OCI-LY7 (cell line): ENCODE measurements around the gene UQCRC1. TPM values are rescaled to one million over a fixed set of nuclear protein-coding genes. Genes with fewer than 3 reads are reported as not detected.

ENCODE experiments used
- BruUV-seq: library from RNA; stranded (reverse); fragments of 400-500 nt; replicated peaks from 2 replicates; lab custom pipeline; 2021; lab: Mats Ljungman, UMichigan
- CTCF ChIA-PET: fragments of 300-600 bp; sonication (Branson Sonifier 250); formaldehyde crosslinking; loops from one replicate; lab custom pipeline; 2022; ENCODE audit warnings: antibody characterized with exemption; ENCODE audit not compliant: unreplicated experiment; lab: Charles Lee
- POLR2A ChIA-PET: fragments of 300-600 bp; sonication (Branson Sonifier 250); formaldehyde crosslinking; loops from one replicate; lab custom pipeline; 2022; ENCODE audit warnings: antibody characterized with exemption; lab: Charles Lee
- DNase-seq: peaks from one replicate; pipeline ENCODE4 v3.0.0-alpha.2; 2015; ENCODE audit warnings: low spot score
- H2AFZ ChIP-seq: fragments of 200-600 bp; sonication (generic), shearing (Covaris generic); 2 replicates; pipeline ENCODE4 v1.6.1; 2014; ENCODE audit warnings: mild to moderate bottlenecking, antibody characterized with exemption, low read length, moderate library complexity
- H3K27ac ChIP-seq: fragments of 200-600 bp; sonication (generic); 2 replicates; pipeline ENCODE4 v1.5.1; 2014; ENCODE audit warnings: mixed run types, low read depth, mild to moderate bottlenecking, moderate library complexity, low read length, inconsistent platforms; ENCODE audit not compliant: poor library complexity, severe bottlenecking
- H3K36me3 ChIP-seq: fragments of 200-600 bp; sonication (generic); 2 replicates; pipeline ENCODE4 v1.6.1; 2014; ENCODE audit warnings: mild to moderate bottlenecking, antibody characterized with exemption, low read length, moderate library complexity, mixed read lengths; ENCODE audit not compliant: insufficient read depth
- H3K4me1 ChIP-seq: fragments of 200-600 bp; sonication (generic); 2 replicates; pipeline ENCODE4 v1.5.1; 2014; ENCODE audit warnings: mild to moderate bottlenecking, low read length; ENCODE audit not compliant: insufficient read depth, poor library complexity, severe bottlenecking
- H3K4me2 ChIP-seq: fragments of 200-600 bp; sonication (generic); 2 replicates; pipeline ENCODE4 v1.6.1; 2014; ENCODE audit warnings: mild to moderate bottlenecking, low read length
- H3K4me3 ChIP-seq: fragments of 200-600 bp; sonication (generic); 2 replicates; pipeline ENCODE4 v1.5.1; 2014; ENCODE audit warnings: mild to moderate bottlenecking, low read depth, low read length; ENCODE audit not compliant: poor library complexity, severe bottlenecking
- H3K79me2 ChIP-seq: fragments of 200-600 bp; sonication (generic); 2 replicates; pipeline ENCODE4 v1.6.1; 2016; ENCODE audit warnings: low read depth, mild to moderate bottlenecking, low read length, moderate library complexity, mixed read lengths; ENCODE audit not compliant: insufficient read depth
- H3K9me2 ChIP-seq: fragments of 200-600 bp; sonication (generic); 2 replicates; pipeline ENCODE4 v1.6.1; 2016; ENCODE audit warnings: mild to moderate bottlenecking, low read length, mixed read lengths; ENCODE audit not compliant: insufficient read depth
- H3K9me3 ChIP-seq: fragments of 200-600 bp; sonication (generic); 2 replicates; pipeline ENCODE4 v1.6.1; 2014; ENCODE audit warnings: mild to moderate bottlenecking, mixed run types, low read length, mixed read lengths
- H4K20me1 ChIP-seq: fragments of 200-600 bp; sonication (generic); 2 replicates; pipeline ENCODE4 v1.6.1; 2014; ENCODE audit warnings: mild to moderate bottlenecking, antibody characterized with exemption, low read length, moderate library complexity, mixed read lengths; ENCODE audit not compliant: insufficient read depth
- CTCF ChIP-seq: fragments of 200-600 bp; sonication (generic); conservative IDR thresholded peaks from 2 replicates; pipeline ENCODE4 v1.5.1; 2014; ENCODE audit warnings: mild to moderate bottlenecking, antibody characterized with exemption, low read length, moderate library complexity, mixed read lengths
- EZH2phosphoT487 ChIP-seq: fragments of 200-600 bp; sonication (generic); IDR thresholded peaks from 2 replicates; pipeline ENCODE4 v1.6.1; 2018; ENCODE audit warnings: low read depth, borderline replicate concordance, mild to moderate bottlenecking, mixed run types, antibody characterized with exemption, low read length, moderate library complexity, mixed read lengths
- intact Hi-C: fragments of 100-400 bp; cut with micrococcal nuclease; formaldehyde crosslinking; loops from one replicate; pipeline ENCODE4 v1.10.0; 2022; ENCODE audit not compliant: unreplicated experiment
- total RNA-seq, 2 experiments: library from RNA; depleted of rRNA in 1 of 2; stranded (reverse); fragments of >200 nt in 1 of 2; shearing (Covaris generic) in 1 of 2; gene quantifications; 2 replicates each; pipeline ENCODE4 v1.2.3, GENCODE V29; 2014 to 2022

The UQCRC1 gene
- total RNA-seq, 2 experiments from 2014 or later = 125 to 194 TPM

GRCh38 chr3:48656061-48656840, 46.8 kb upstream of the UQCRC1 start:
- intact Hi-C loops = loop anchor here (1.0 to 2.0 kb wide), 2 partner anchors 21 to 255 kb away; partner anchors contain the start of gene SLC26A6

GRCh38 chr3:48655606-48656005, 46.2 kb upstream of the UQCRC1 start:
- no peaks in the 10 kb centered on the region for H3K9me3 ChIP-seq
- no peaks in the 10 kb centered on the region for H3K79me2 ChIP-seq
- BruUV-seq = no TSS peak
- intact Hi-C loops = loop anchor here (1.0 to 2.0 kb wide), 2 partner anchors 20 to 255 kb away; partner anchors contain the start of gene SLC26A6
- H2AFZ ChIP-seq = no peak overlapping the region; the same call in 1 of the 2 replicates
- H4K20me1 ChIP-seq = no peaks in the 10 kb centered on the region
- H3K4me3 ChIP-seq = peak overlapping the region; percentile 67
- CTCF ChIA-PET = no interaction called here
- no peaks in the 10 kb centered on the region for H3K36me3 ChIP-seq
- TF ChIP-seq CTCF = no peak
- peaks cover 4% of the 10 kb centered on the region for H3K4me1 ChIP-seq
- POLR2A ChIA-PET = no interaction called here
- peak overlapping the region; percentile 73; the same call in 1 of the 2 replicates for H3K4me2 ChIP-seq
- no peaks in the 10 kb centered on the region for H3K9me2 ChIP-seq
- H3K27ac ChIP-seq = no peak overlapping the region
- peak; percentile 33 for DNase-seq

More at GRCh38 chr3:48656061-48656840, 46.8 kb upstream of the UQCRC1 start:
- H3K79me2 ChIP-seq = no peaks in the 10 kb centered on the region
- POLR2A ChIA-PET = no interaction called here
- H3K9me3 ChIP-seq = no peaks in the 10 kb centered on the region
- H3K4me2 ChIP-seq = peak overlapping the region; percentile 73
- H4K20me1 ChIP-seq = no peaks in the 10 kb centered on the region
- peak; percentile 87 for DNase-seq
- H3K27ac ChIP-seq = no peak overlapping the region
- peak overlapping the region; percentile 67 for H3K4me3 ChIP-seq
- CTCF ChIA-PET = no interaction called here
- TF ChIP-seq EZH2phosphoT487 = no peak
- peak; percentile 74 for TF ChIP-seq CTCF
- peak overlapping the region; percentile 44; the same call in 1 of the 2 replicates for H2AFZ ChIP-seq
- peaks cover 4% of the 10 kb centered on the region for H3K4me1 ChIP-seq
- no peaks in the 10 kb centered on the region for H3K36me3 ChIP-seq
- H3K9me2 ChIP-seq = no peaks in the 10 kb centered on the region
- BruUV-seq = no TSS peak

GRCh38 chr3:48655063-48655462, 45.6 kb upstream of the UQCRC1 start:
- BruUV-seq = no TSS peak
- DNase-seq = no peak
- no peaks in the 10 kb centered on the region for H3K9me3 ChIP-seq
- intact Hi-C loops = no loop called here
- no peak overlapping the region for H3K27ac ChIP-seq
- H3K4me3 ChIP-seq = no peak overlapping the region
- CTCF ChIA-PET = no interaction called here
- no peaks in the 10 kb centered on the region for H3K36me3 ChIP-seq
- POLR2A ChIA-PET = no interaction called here
- no peak overlapping the region for H2AFZ ChIP-seq
- no peak for TF ChIP-seq EZH2phosphoT487
- no peak for TF ChIP-seq CTCF
- no peaks in the 10 kb centered on the region for H3K79me2 ChIP-seq
- H4K20me1 ChIP-seq = no peaks in the 10 kb centered on the region
- no peaks in the 10 kb centered on the region for H3K9me2 ChIP-seq
- H3K4me2 ChIP-seq = peak overlapping the region; percentile 73; the same call in 1 of the 2 replicates
- peaks cover 4% of the 10 kb centered on the region for H3K4me1 ChIP-seq
